H9 (cell line): ENCODE results near the gene DBNDD2. TPM values are rescaled to one million over a fixed set of nuclear protein-coding genes. Genes with fewer than 3 reads are reported as not detected.

Experiments
- DNase-seq: peaks from one replicate; pipeline ENCODE4 v3.0.0-alpha.2; 2017
- H2AFZ ChIP-seq: one replicate; pipeline ENCODE4 v1.6.1; 2013; ENCODE audit warnings: mild to moderate bottlenecking, low read length, control low read depth, moderate library complexity
- H2AK5ac ChIP-seq: 2 replicates; pipeline ENCODE4 v1.6.1; 2013; ENCODE audit warnings: low read length, control low read depth, mixed read lengths; ENCODE audit not compliant: insufficient read length
- H2BK120ac ChIP-seq: one replicate; pipeline ENCODE4 v1.6.1; 2013; ENCODE audit warnings: low read depth, mild to moderate bottlenecking, low read length, control low read depth, inconsistent platforms; ENCODE audit not compliant: poor library complexity, severe bottlenecking
- H2BK12ac ChIP-seq: 2 replicates; pipeline ENCODE4 v1.6.1; 2013; ENCODE audit warnings: low read length, control low read depth, mixed read lengths, low read depth; ENCODE audit not compliant: insufficient read length
- H2BK15ac ChIP-seq: 2 replicates; pipeline ENCODE4 v1.6.1; 2013; ENCODE audit warnings: low read depth, low read length, control low read depth
- H2BK20ac ChIP-seq: one replicate; pipeline ENCODE4 v1.6.1; 2013; ENCODE audit warnings: low read depth, mild to moderate bottlenecking, low read length, control low read depth, inconsistent platforms; ENCODE audit not compliant: poor library complexity, severe bottlenecking
- H2BK5ac ChIP-seq: 2 replicates; pipeline ENCODE4 v1.6.1; 2013; ENCODE audit warnings: low read length, control low read depth, mixed read lengths; ENCODE audit not compliant: insufficient read length
- H3K14ac ChIP-seq: 2 replicates; pipeline ENCODE4 v1.6.1; 2013; ENCODE audit warnings: low read length, control low read depth; ENCODE audit not compliant: insufficient read depth
- H3K18ac ChIP-seq: 2 replicates; pipeline ENCODE4 v1.6.1; 2013; ENCODE audit warnings: low read depth, mild to moderate bottlenecking, mixed read lengths, low read length, control low read depth; ENCODE audit not compliant: insufficient read length
- H3K23ac ChIP-seq: 2 replicates; pipeline ENCODE4 v1.6.1; 2013; ENCODE audit warnings: low read length, control low read depth, mixed read lengths, low read depth; ENCODE audit not compliant: insufficient read length
- H3K23me2 ChIP-seq: 2 replicates; pipeline ENCODE4 v1.6.1; 2013; ENCODE audit warnings: low read depth, mild to moderate bottlenecking, mixed read lengths, low read length, control low read depth; ENCODE audit not compliant: insufficient read length, poor library complexity, severe bottlenecking
- H3K27ac ChIP-seq: 2 replicates; pipeline ENCODE4 v1.5.1; 2013; ENCODE audit warnings: low read length, control low read depth, mixed read lengths, low read depth; ENCODE audit not compliant: insufficient read length
- H3K27me3 ChIP-seq: 2 replicates; pipeline ENCODE4 v1.6.1; 2013; ENCODE audit warnings: low read length, control low read depth, inconsistent platforms; ENCODE audit not compliant: insufficient read depth
- H3K4ac ChIP-seq: 2 replicates; pipeline ENCODE4 v1.6.1; 2013; ENCODE audit warnings: low read depth, mild to moderate bottlenecking, control low read depth, inconsistent platforms, low read length, moderate library complexity
- H3K4me1 ChIP-seq: 2 replicates; pipeline ENCODE4 v1.6.1; 2013; ENCODE audit warnings: low read length, control low read depth, inconsistent platforms; ENCODE audit not compliant: insufficient read depth
- H3K4me2 ChIP-seq: 2 replicates; pipeline ENCODE4 v1.6.1; 2013; ENCODE audit warnings: low read length, control low read depth, mixed read lengths; ENCODE audit not compliant: insufficient read length, insufficient read depth
- H3K56ac ChIP-seq: 2 replicates; pipeline ENCODE4 v1.6.1; 2013; ENCODE audit warnings: low read depth, mild to moderate bottlenecking, mixed read lengths, low read length, control low read depth; ENCODE audit not compliant: insufficient read length
- H3K79me1 ChIP-seq: 2 replicates; pipeline ENCODE4 v1.6.1; 2013; ENCODE audit warnings: low read depth, mild to moderate bottlenecking, moderate library complexity, low read length, control low read depth, inconsistent platforms; ENCODE audit not compliant: insufficient read depth, poor library complexity, severe bottlenecking
- H3K79me2 ChIP-seq: 2 replicates; pipeline ENCODE4 v1.6.1; 2013; ENCODE audit warnings: low read length, control low read depth, inconsistent platforms; ENCODE audit not compliant: insufficient read depth
- H3K9ac ChIP-seq: 2 replicates; pipeline ENCODE4 v1.6.1; 2013; ENCODE audit warnings: low read length, control low read depth, mixed read lengths; ENCODE audit not compliant: insufficient read length; ENCODE audit errors: extremely low read depth
- H3K9me3 ChIP-seq: one replicate; pipeline ENCODE4 v1.6.1; 2013; ENCODE audit warnings: low read depth, low read length, inconsistent platforms; ENCODE audit not compliant: control insufficient read depth
- H3T11ph ChIP-seq: one replicate; pipeline ENCODE4 v1.6.1; 2013; ENCODE audit warnings: mild to moderate bottlenecking, low read length, control low read depth, inconsistent platforms
- H4K20me1 ChIP-seq: one replicate; pipeline ENCODE4 v1.6.1; 2013; ENCODE audit not compliant: control insufficient read depth, insufficient read length, insufficient read depth
- H4K5ac ChIP-seq: 2 replicates; pipeline ENCODE4 v1.6.1; 2013; ENCODE audit warnings: low read depth, mild to moderate bottlenecking, mixed read lengths, low read length, control low read depth; ENCODE audit not compliant: insufficient read length
- H4K8ac ChIP-seq: replicated peaks from 2 replicates; pipeline ENCODE4 v1.6.1; 2013; ENCODE audit warnings: low read length, control low read depth, mixed read lengths, low read depth; ENCODE audit not compliant: insufficient read length
- H4K91ac ChIP-seq: 2 replicates; pipeline ENCODE4 v1.6.1; 2013; ENCODE audit warnings: low read depth, mild to moderate bottlenecking, moderate library complexity, mixed read lengths, low read length, control low read depth; ENCODE audit not compliant: insufficient read length
- H3K27ac Mint-ChIP-seq, 3 experiments: 2 replicates in 2 of 3; 3 replicates in 1 of 3; pipeline ENCODE4 v1.8.0; 2020 to 2021; ENCODE audit warnings: mixed read lengths in 3 of 3, mild to moderate bottlenecking in 1 of 3, moderate library complexity in 1 of 3
- H3K27me3 Mint-ChIP-seq: 2 replicates; pipeline ENCODE4 v1.8.0; 2021; ENCODE audit warnings: low read depth, mild to moderate bottlenecking, moderate library complexity, mixed read lengths
- H3K36me3 Mint-ChIP-seq, 3 experiments: 2 replicates in 2 of 3; 3 replicates in 1 of 3; pipeline ENCODE4 v1.8.0; 2020 to 2021; ENCODE audit warnings: low read depth in 3 of 3, mixed read lengths in 3 of 3; ENCODE audit not compliant: insufficient read depth in 1 of 3
- H3K4me1 Mint-ChIP-seq, 2 experiments: 2 replicates each; pipeline ENCODE4 v1.8.0; 2020; ENCODE audit warnings: mixed read lengths in 2 of 2
- H3K4me3 Mint-ChIP-seq, 2 experiments: 2 replicates in 1 of 2; 3 replicates in 1 of 2; pipeline ENCODE4 v1.8.0; 2020 to 2021; ENCODE audit warnings: mild to moderate bottlenecking in 2 of 2, mixed read lengths in 2 of 2, moderate library complexity in 1 of 2
- H3K9me3 Mint-ChIP-seq, 2 experiments: 2 replicates in 1 of 2; 3 replicates in 1 of 2; pipeline ENCODE4 v1.8.0; 2020; ENCODE audit warnings: mild to moderate bottlenecking in 2 of 2, mixed read lengths in 2 of 2, moderate library complexity in 1 of 2
- CTCF ChIP-seq: fragments of 200-600 bp; sonication (generic); conservative IDR thresholded peaks from 3 replicates; pipeline ENCODE4 v1.8.0; 2021; ENCODE audit warnings: antibody characterized with exemption, mild to moderate bottlenecking
- WGBS: extraction: QIAGEN DNeasy Blood & Tissue Kit; methylation state at CpG from one replicate; pipeline ENCODE4 v1.1.7; 2013; ENCODE audit warnings: missing lambda C conversion rate, low lambda C conversion rate, mixed read lengths; ENCODE audit not compliant: insufficient read length; ENCODE audit errors: extremely low coverage; 5-methylcytosine and 5-hydroxymethylcytosine counted together
- total RNA-seq: library from RNA; stranded (reverse); gene quantifications from 2 replicates; pipeline ENCODE4 v1.2.1, GENCODE V29; 2021

The DBNDD2 gene
- total RNA-seq, 1 experiment from 2014 or later = 39.1 TPM

- no peak overlapping the region for H3K27ac Mint-ChIP-seq
- no peaks in the 10 kb centered on the region; a peak in 1 of 4 replicates for H3K4me1 Mint-ChIP-seq
- no peak for DNase-seq
- no peak overlapping the region for H3K4me2 ChIP-seq
- no peaks in the 10 kb centered on the region for H3K27me3 Mint-ChIP-seq
- no peak overlapping the region for H3K14ac ChIP-seq
- no peak overlapping the region for H2BK15ac ChIP-seq
- H3T11ph ChIP-seq = no peak overlapping the region
- no peak overlapping the region for H2AFZ ChIP-seq
- no peak overlapping the region for H2BK120ac ChIP-seq
- no peak overlapping the region for H2BK12ac ChIP-seq
- no peaks in the 10 kb centered on the region for H3K79me1 ChIP-seq
- no peak overlapping the region for H4K5ac ChIP-seq
- no peak overlapping the region for H3K4me3 Mint-ChIP-seq
- H3K79me2 ChIP-seq = no peaks in the 10 kb centered on the region
- H4K20me1 ChIP-seq = no peaks in the 10 kb centered on the region
- H4K8ac ChIP-seq = no peak overlapping the region
- no peak overlapping the region for H3K23ac ChIP-seq
- no peaks in the 10 kb centered on the region for H3K4me1 ChIP-seq
- no peak overlapping the region for H3K18ac ChIP-seq
- H3K23me2 ChIP-seq = no peaks in the 10 kb centered on the region
- no peaks in the 10 kb centered on the region for H3K27me3 ChIP-seq
- H3K27ac ChIP-seq = no peak overlapping the region
- H3K4ac ChIP-seq = no peak overlapping the region
- H3K9me3 ChIP-seq = no peaks in the 10 kb centered on the region
- H3K9ac ChIP-seq = no peak overlapping the region
- H3K56ac ChIP-seq = no peak overlapping the region
- no peak overlapping the region for H2AK5ac ChIP-seq
- no peaks in the 10 kb centered on the region for H3K9me3 Mint-ChIP-seq
- no peak for TF ChIP-seq CTCF
- WGBS = no CpG with 5 or more reads among the region's 2 CpGs
- peaks cover 27 to 64% (median 53%) of the 10 kb centered on the region in 3 experiments; a peak in 6 of 7 replicates for H3K36me3 Mint-ChIP-seq
- H4K91ac ChIP-seq = no peak overlapping the region
- H2BK20ac ChIP-seq = no peak overlapping the region
- no peak overlapping the region for H2BK5ac ChIP-seq
These were observed 15.6 kb downstream of the DBNDD2 start for GRCh38 chr20:45423700-45424099.
